Panc1 (cell line): ENCODE measurements around the gene RASSF6. TPM values are rescaled to one million over a fixed set of nuclear protein-coding genes. Genes with fewer than 3 reads are reported as not detected.

ENCODE experiments used
- ATAC-seq: fragments of 200-7000 bp; cut with Tn5 transposase; 2 replicates; pipeline ENCODE4 v1.9.1; 2020; ENCODE audit warnings: mild to moderate bottlenecking, moderate library complexity
- BruUV-seq: library from RNA; stranded (reverse); fragments of 400-500 nt; replicated peaks from 2 replicates; lab custom pipeline; 2021; lab: Mats Ljungman, UMichigan
- CTCF ChIA-PET: fragments of 300-600 bp; sonication (Branson Sonifier 250); formaldehyde crosslinking; loops from one replicate; lab custom pipeline; 2022; ENCODE audit warnings: antibody characterized with exemption; lab: Charles Lee
- POLR2A ChIA-PET: fragments of 300-600 bp; sonication (Branson Sonifier 250); formaldehyde crosslinking; loops from one replicate; lab custom pipeline; 2022; ENCODE audit warnings: antibody characterized with exemption; lab: Charles Lee
- DNase-seq: peaks from one replicate; pipeline ENCODE4 v3.0.0-alpha.2; 2010; ENCODE audit warnings: low read depth, low spot score
- H3K27ac ChIP-seq: 2 replicates; pipeline ENCODE4 v1.5.1; 2011; ENCODE audit warnings: mild to moderate bottlenecking, low read length, inconsistent platforms
- H3K27me3 ChIP-seq: fragments of 200-500 bp; sonication (Bioruptor generic); 2 replicates; pipeline ENCODE4 v1.6.0; 2014; ENCODE audit warnings: low read length, inconsistent platforms; ENCODE audit not compliant: control insufficient read depth, insufficient read depth
- H3K36me3 ChIP-seq: fragments of 200-500 bp; sonication (Bioruptor generic); 2 replicates; pipeline ENCODE4 v1.5.1; 2014; ENCODE audit warnings: inconsistent platforms, mild to moderate bottlenecking, low read length, moderate library complexity; ENCODE audit not compliant: control insufficient read depth, insufficient read depth
- H3K4me1 ChIP-seq: 2 replicates; pipeline ENCODE4 v1.5.1; 2011; ENCODE audit warnings: inconsistent platforms, mild to moderate bottlenecking, low read length, moderate library complexity; ENCODE audit not compliant: control insufficient read depth, insufficient read depth
- H3K4me3 ChIP-seq, 2 experiments: 2 replicates each; pipeline ENCODE4 v1.5.1; 2011 to 2012; ENCODE audit warnings: low read depth in 2 of 2, low read length in 2 of 2, mild to moderate bottlenecking in 2 of 2, inconsistent platforms in 1 of 2, moderate library complexity in 1 of 2
- H3K9me3 ChIP-seq: fragments of 200-500 bp; sonication (Bioruptor generic); 2 replicates; pipeline ENCODE4 v1.5.1; 2014; ENCODE audit warnings: low read depth, mild to moderate bottlenecking, inconsistent platforms, low read length, moderate library complexity; ENCODE audit not compliant: control insufficient read depth, insufficient read depth
- CTCF ChIP-seq: fragments of 450-650 bp; IDR thresholded peaks from 2 replicates; pipeline ENCODE4 v1.5.1; 2017; ENCODE audit warnings: mild to moderate bottlenecking
- POLR2AphosphoS5 ChIP-seq: IDR thresholded peaks from 2 replicates; pipeline ENCODE4 v1.6.1; 2012; ENCODE audit warnings: mild to moderate bottlenecking, low read depth, low read length, moderate library complexity
- REST ChIP-seq, 2 experiments: IDR thresholded peaks; 2 replicates each; pipeline ENCODE4 v1.6.1; 2011 to 2012; ENCODE audit warnings: low read depth in 2 of 2, control low read depth in 1 of 2, low read length in 1 of 2, mild to moderate bottlenecking in 1 of 2, moderate library complexity in 1 of 2; ENCODE audit not compliant: insufficient read depth in 1 of 2
- SIN3A ChIP-seq: IDR thresholded peaks from 2 replicates; pipeline ENCODE4 v1.6.1; 2012; ENCODE audit warnings: low read depth, mild to moderate bottlenecking, low read length, moderate library complexity, borderline replicate concordance; ENCODE audit not compliant: insufficient read depth
- TCF7L2 ChIP-seq: IDR thresholded peaks from 2 replicates; pipeline ENCODE4 v1.6.1; 2011; ENCODE audit warnings: mild to moderate bottlenecking, low read depth, low read length, inconsistent platforms
- in situ Hi-C: cut with HindIII; loops from 2 replicates; pipeline ENCODE4 v1.10.0; 2016; ENCODE audit warnings: low sequenced_read_pairs, low pct_unique_long_range_greater_than_20kb
- intact Hi-C: fragments of 100-400 bp; cut with micrococcal nuclease; formaldehyde crosslinking; loops from one replicate; pipeline ENCODE4 v1.10.0; 2022; ENCODE audit not compliant: unreplicated experiment
- total RNA-seq: library from RNA; stranded (reverse); gene quantifications from one replicate; pipeline ENCODE4 v1.2.1, GENCODE V29; 2021; ENCODE audit not compliant: unreplicated experiment

RASSF6 gene
- total RNA-seq, 1 experiment from 2014 or later: 0.15 TPM

- in situ Hi-C loops: no loop called here
- DNase-seq: no peak
- Histone ChIP-seq H3K9me3 (no peaks in the 10 kb centered on the region), H3K4me1 (no peaks in the 10 kb centered on the region), H3K36me3 (no peaks in the 10 kb centered on the region), H3K27ac (no peak overlapping the region), H3K4me3 (no peak overlapping the region), H3K27me3 (no peaks in the 10 kb centered on the region)
- TF ChIP-seq SIN3A (no peak), POLR2AphosphoS5 (no peak), REST (IDR thresholded peaks at IDR 0.05; ENCODE audit: insufficient read depth in 1 of 2, low read depth in 2 of 2, low read length in 1 of 2) (no peak), CTCF (no peak), TCF7L2 (no peak)
- no peak for ATAC-seq
- CTCF ChIA-PET: no interaction called here
- intact Hi-C loops: no loop called here
- BruUV-seq: no TSS peak
- POLR2A ChIA-PET: no interaction called here
These were observed 97.1 kb downstream of the RASSF6 start for GRCh38 chr4:73523126-73523525.

Other genes with a start within 250 kb of the RASSF6 start
- 21.3 TPM for gene ALB, start 216.1 kb downstream of the RASSF6 start, total RNA-seq
- gene AFP, start 184.2 kb downstream of the RASSF6 start, total RNA-seq: 1.3 TPM
- not detected for gene AFM, start 138.7 kb downstream of the RASSF6 start, total RNA-seq
- 0.82 TPM for gene CXCL8, start 120.1 kb upstream of the RASSF6 start, total RNA-seq
- gene CXCL6, start 216.2 kb upstream of the RASSF6 start, total RNA-seq: 0.33 TPM
- gene PF4V1, start 232.9 kb upstream of the RASSF6 start, total RNA-seq: 0.51 TPM
- 12.8 TPM for gene CXCL1, start 249.0 kb upstream of the RASSF6 start, total RNA-seq